Fibroblast of the aortic adventitia (primary cell): ENCODE measurements around the gene ATP23. TPM values are rescaled to one million over a fixed set of nuclear protein-coding genes. Genes with fewer than 3 reads are reported as not detected.
A peak's percentile ranks its signal among the peaks of the same experiment; 100 is the strongest.

Experiments
- DNase-seq: peaks from one replicate; pipeline ENCODE4 v3.0.0-alpha.2; 2010; ENCODE audit warnings: low read depth
- H3K4me3 ChIP-seq: 2 replicates; pipeline ENCODE4 v1.5.1; 2011; ENCODE audit warnings: low read depth, mild to moderate bottlenecking, control low read depth, low read length, moderate library complexity
- CTCF ChIP-seq: IDR thresholded peaks from 2 replicates; pipeline ENCODE4 v1.5.1; 2011; ENCODE audit warnings: mild to moderate bottlenecking, low read length, control low read depth, inconsistent platforms; ENCODE audit not compliant: insufficient read depth
- total RNA-seq: library from RNA; depleted of rRNA; stranded (reverse); fragments of >200 nt; gene quantifications from 2 replicates; pipeline ENCODE4 v1.2.3, GENCODE V29; 2012; ENCODE audit warnings: low replicate concordance

ATP23 gene
- total RNA-seq, 1 donor: 10.1 TPM

GRCh38 chr12:57909056-57909455, 32.3 kb upstream of the ATP23 start:
- no peak for DNase-seq
- no peak overlapping the region for H3K4me3 ChIP-seq
- TF ChIP-seq CTCF: no peak

GRCh38 chr12:57909611-57910010, 31.8 kb upstream of the ATP23 start:
- H3K4me3 ChIP-seq: no peak overlapping the region
- no peak for DNase-seq
- no peak for TF ChIP-seq CTCF

- no peak overlapping the region for H3K4me3 ChIP-seq
- TF ChIP-seq CTCF: no peak
- DNase-seq: no peak
These were observed 23.2 kb upstream of the ATP23 start for GRCh38 chr12:57918147-57918546.

- no peak for DNase-seq
- TF ChIP-seq CTCF: no peak
- H3K4me3 ChIP-seq: no peak overlapping the region
These were observed 14.3 kb upstream of the ATP23 start for GRCh38 chr12:57927086-57927485.

- DNase-seq: no peak
- TF ChIP-seq CTCF: no peak
These were observed 12.1 kb upstream of the ATP23 start for GRCh38 chr12:57929092-57929830.

GRCh38 chr12:57934819-57935218, 6.5 kb upstream of the ATP23 start:
- no peak for TF ChIP-seq CTCF
- no peak overlapping the region for H3K4me3 ChIP-seq
- no peak for DNase-seq

More at GRCh38 chr12:57929092-57929830, 12.1 kb upstream of the ATP23 start:
- no peak overlapping the region for H3K4me3 ChIP-seq

GRCh38 chr12:57935331-57935730, 6.0 kb upstream of the ATP23 start:
- no peak for DNase-seq
- H3K4me3 ChIP-seq: peak overlapping the region; percentile 77
- no peak for TF ChIP-seq CTCF
